ENCODE results near the gene MYDGF. TPM values are rescaled to one million over a fixed set of nuclear protein-coding genes. Genes with fewer than 3 reads are reported as not detected.
"Not testable (repeated sequence)": the region's sequence is repeated elsewhere in the genome, so short reads cannot be mapped to it uniquely, and the experiment has no call there.

MYDGF gene
- 55.4 TPM for polyA plus RNA-seq (2013, experiment 1 of 4)
- 50.0 TPM for polyA plus RNA-seq (2013, experiment 2 of 4)
- polyA plus RNA-seq (2013, experiment 3 of 4), result 61.0 TPM
- polyA plus RNA-seq (2013, experiment 4 of 4), result 64.9 TPM

- Histone ChIP-seq H3K4me1 (ENCODE audit: control insufficient read depth, insufficient read depth, low read length) (peaks cover 6% of the 10 kb centered on the region), H3K27ac (ENCODE audit: insufficient read depth, low read depth, low read length, poor library complexity, severe bottlenecking) (no peak within 1 kb of the TSS), H3K27me3 (ENCODE audit: control insufficient read depth, insufficient read depth, low read length, poor library complexity, severe bottlenecking) (no peaks in the 10 kb centered on the region), H3K4me3 (ENCODE audit: insufficient read depth, low read depth, low read length) (peak within 1 kb of the TSS; percentile 82), H3K9me3 (ENCODE audit: control insufficient read depth, low read length) (no peaks in the 10 kb centered on the region), H3K36me3 (ENCODE audit: control insufficient read depth, insufficient read depth, low read length) (peaks cover 8% of the 10 kb centered on the region)
- 0% methylated on average over 73 to 75 of the region's 75 CpGs for WGBS, 2 experiments
Observed at GRCh38 chr19:4669723-4670480, at the start of gene MYDGF. Gene MYDGF, minus strand, starts transcription at chr19:4670342. Its CDS starts 8 bp downstream, at chr19:4670334.

GRCh38 chr19:4719499-4719866, 49.3 kb upstream of the MYDGF start:
- Histone ChIP-seq H3K9me3 (ENCODE audit: control insufficient read depth, low read length) (no peaks in the 10 kb centered on the region), H3K27me3 (ENCODE audit: control insufficient read depth, insufficient read depth, low read length, poor library complexity, severe bottlenecking) (no peaks in the 10 kb centered on the region), H3K4me1 (ENCODE audit: control insufficient read depth, insufficient read depth, low read length) (peaks cover 10% of the 10 kb centered on the region), H3K4me3 (ENCODE audit: insufficient read depth, low read depth, low read length) (no peak overlapping the region), H3K27ac (ENCODE audit: insufficient read depth, low read depth, low read length, poor library complexity, severe bottlenecking) (no peak overlapping the region), H3K36me3 (ENCODE audit: control insufficient read depth, insufficient read depth, low read length) (peaks cover 5% of the 10 kb centered on the region)
- 96% methylated on average over 11 of the region's 11 CpGs for WGBS, 2 experiments

- Histone ChIP-seq H3K36me3 (ENCODE audit: control insufficient read depth, insufficient read depth, low read length) (peaks cover 10% of the 10 kb centered on the region), H3K27me3 (ENCODE audit: control insufficient read depth, insufficient read depth, low read length, poor library complexity, severe bottlenecking) (no peaks in the 10 kb centered on the region), H3K4me1 (ENCODE audit: control insufficient read depth, insufficient read depth, low read length) (peaks cover 10% of the 10 kb centered on the region), H3K9me3 (ENCODE audit: control insufficient read depth, low read length) (no peaks in the 10 kb centered on the region), H3K27ac (ENCODE audit: insufficient read depth, low read depth, low read length, poor library complexity, severe bottlenecking) (no peak overlapping the region), H3K4me3 (ENCODE audit: insufficient read depth, low read depth, low read length) (no peak overlapping the region)
- WGBS, 2 experiments, result 95% methylated on average over 15 of the region's 15 CpGs
Observed at GRCh38 chr19:4717966-4718701, 48.0 kb upstream of the MYDGF start.

- no peaks in the 10 kb centered on the region for H3K9me3 ChIP-seq (ENCODE audit: control insufficient read depth, low read length)
- no peak overlapping the region for H3K27ac ChIP-seq (ENCODE audit: insufficient read depth, low read depth, low read length, poor library complexity, severe bottlenecking)
- no peak overlapping the region for H3K4me3 ChIP-seq (ENCODE audit: insufficient read depth, low read depth, low read length)
- no peaks in the 10 kb centered on the region for H3K27me3 ChIP-seq (ENCODE audit: control insufficient read depth, insufficient read depth, low read length, poor library complexity, severe bottlenecking)
- H3K4me1 ChIP-seq (ENCODE audit: control insufficient read depth, insufficient read depth, low read length), result peaks cover 5% of the 10 kb centered on the region
- peaks cover 15% of the 10 kb centered on the region for H3K36me3 ChIP-seq (ENCODE audit: control insufficient read depth, insufficient read depth, low read length)
- 95% methylated on average over 23 of the region's 23 CpGs for WGBS, 2 experiments
Observed at GRCh38 chr19:4717191-4717965, 47.2 kb upstream of the MYDGF start.

- H3K36me3 ChIP-seq (ENCODE audit: control insufficient read depth, insufficient read depth, low read length), result peaks cover 15% of the 10 kb centered on the region
- H3K27ac ChIP-seq (ENCODE audit: insufficient read depth, low read depth, low read length, poor library complexity, severe bottlenecking), result no peak overlapping the region
- H3K4me1 ChIP-seq (ENCODE audit: control insufficient read depth, insufficient read depth, low read length), result no peaks in the 10 kb centered on the region
- H3K27me3 ChIP-seq (ENCODE audit: control insufficient read depth, insufficient read depth, low read length, poor library complexity, severe bottlenecking), result no peaks in the 10 kb centered on the region
- 97% methylated on average over 28 of the region's 28 CpGs for WGBS, 2 experiments
- no peaks in the 10 kb centered on the region for H3K9me3 ChIP-seq (ENCODE audit: control insufficient read depth, low read length)
- H3K4me3 ChIP-seq (ENCODE audit: insufficient read depth, low read depth, low read length), result no peak overlapping the region
Observed at GRCh38 chr19:4715529-4716221, 45.5 kb upstream of the MYDGF start.

GRCh38 chr19:4715178-4715528, 45.0 kb upstream of the MYDGF start:
- H3K27me3 ChIP-seq (ENCODE audit: control insufficient read depth, insufficient read depth, low read length, poor library complexity, severe bottlenecking); H3K4me1 ChIP-seq (ENCODE audit: control insufficient read depth, insufficient read depth, low read length); H3K9me3 ChIP-seq (ENCODE audit: control insufficient read depth, low read length); H3K27ac ChIP-seq (ENCODE audit: insufficient read depth, low read depth, low read length, poor library complexity, severe bottlenecking); H3K4me3 ChIP-seq (ENCODE audit: insufficient read depth, low read depth, low read length): not testable (repeated sequence)
- H3K36me3 ChIP-seq (ENCODE audit: control insufficient read depth, insufficient read depth, low read length), result peaks cover 11% of the 10 kb centered on the region
- WGBS, 2 experiments, result 94 to 95% methylated on average over 6 of the region's 6 CpGs

GRCh38 chr19:4714016-4714415, 43.9 kb upstream of the MYDGF start:
- Histone ChIP-seq H3K36me3 (ENCODE audit: control insufficient read depth, insufficient read depth, low read length) (peaks cover 10% of the 10 kb centered on the region), H3K4me1 (ENCODE audit: control insufficient read depth, insufficient read depth, low read length) (no peaks in the 10 kb centered on the region), H3K4me3 (ENCODE audit: insufficient read depth, low read depth, low read length) (no peak overlapping the region), H3K9me3 (ENCODE audit: control insufficient read depth, low read length) (no peaks in the 10 kb centered on the region), H3K27me3 (ENCODE audit: control insufficient read depth, insufficient read depth, low read length, poor library complexity, severe bottlenecking) (no peaks in the 10 kb centered on the region), H3K27ac (ENCODE audit: insufficient read depth, low read depth, low read length, poor library complexity, severe bottlenecking) (no peak overlapping the region)
- WGBS, 2 experiments, result 96% methylated on average over 27 of the region's 27 CpGs

GRCh38 chr19:4713384-4713951, 43.3 kb upstream of the MYDGF start:
- Histone ChIP-seq H3K9me3 (ENCODE audit: control insufficient read depth, low read length) (no peaks in the 10 kb centered on the region), H3K27ac (ENCODE audit: insufficient read depth, low read depth, low read length, poor library complexity, severe bottlenecking) (no peak overlapping the region), H3K27me3 (ENCODE audit: control insufficient read depth, insufficient read depth, low read length, poor library complexity, severe bottlenecking) (no peaks in the 10 kb centered on the region), H3K4me3 (ENCODE audit: insufficient read depth, low read depth, low read length) (no peak overlapping the region), H3K4me1 (ENCODE audit: control insufficient read depth, insufficient read depth, low read length) (no peaks in the 10 kb centered on the region), H3K36me3 (ENCODE audit: control insufficient read depth, insufficient read depth, low read length) (peaks cover 10% of the 10 kb centered on the region)
- 93% methylated on average over 32 of the region's 32 CpGs for WGBS, 2 experiments

GRCh38 chr19:4712771-4713170, 42.6 kb upstream of the MYDGF start:
- WGBS, 2 experiments, result 95 to 96% methylated on average over 14 of the region's 14 CpGs
- H3K27me3 ChIP-seq (ENCODE audit: control insufficient read depth, insufficient read depth, low read length, poor library complexity, severe bottlenecking), result no peaks in the 10 kb centered on the region
- H3K4me1 ChIP-seq (ENCODE audit: control insufficient read depth, insufficient read depth, low read length), result no peaks in the 10 kb centered on the region
- H3K4me3 ChIP-seq (ENCODE audit: insufficient read depth, low read depth, low read length), result no peak overlapping the region
- H3K36me3 ChIP-seq (ENCODE audit: control insufficient read depth, insufficient read depth, low read length), result peaks cover 10% of the 10 kb centered on the region
- no peaks in the 10 kb centered on the region for H3K9me3 ChIP-seq (ENCODE audit: control insufficient read depth, low read length)
- no peak overlapping the region for H3K27ac ChIP-seq (ENCODE audit: insufficient read depth, low read depth, low read length, poor library complexity, severe bottlenecking)

Measured in ectodermal cell (in vitro differentiated cells).